GM21619 (cell line): ENCODE results near the gene SLC7A6.

Experiments
- ATAC-seq: cut with Tn5 transposase; IDR thresholded peaks from one replicate; pipeline ENCODE4 v1.9.1; 2021; ENCODE audit not compliant: unreplicated experiment

Gene SLC7A6

GRCh38 chr16:68264128-68265077 lies at the start of gene SLC7A6:
Gene SLC7A6, plus strand, starts transcription at chr16:68264526. Its CDS starts 10,201 bp downstream, at chr16:68274727.
- ATAC-seq, result peak; percentile 56

- ATAC-seq, result no peak
Measured at GRCh38 chr16:68214726-68215125, 49.6 kb upstream of the SLC7A6 start.

- ATAC-seq, result no peak
Measured at GRCh38 chr16:68215302-68215701, 49.0 kb upstream of the SLC7A6 start.

- no peak for ATAC-seq
Measured at GRCh38 chr16:68216240-68216639, 48.1 kb upstream of the SLC7A6 start.

DNA sequence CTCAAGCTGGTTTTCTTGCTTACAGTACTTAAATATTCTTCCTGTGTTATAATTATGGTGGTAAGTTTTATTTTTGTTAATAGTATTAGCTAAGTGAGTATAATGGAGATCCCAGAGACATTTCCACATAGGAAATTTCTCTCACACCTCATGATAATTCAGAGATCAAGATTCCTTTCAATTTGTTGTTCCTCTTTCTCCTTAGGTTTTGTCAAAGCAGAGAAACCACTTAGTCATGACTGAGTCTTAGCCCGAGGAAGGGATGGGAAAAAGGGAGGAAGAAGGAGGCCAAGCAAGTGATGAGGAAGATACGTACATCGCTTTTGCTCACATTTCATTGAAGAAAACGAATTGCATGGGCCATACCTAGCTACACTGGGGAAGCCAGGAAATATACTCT lies 46.8 kb upstream of the SLC7A6 start:
- no peak for ATAC-seq

DNA sequence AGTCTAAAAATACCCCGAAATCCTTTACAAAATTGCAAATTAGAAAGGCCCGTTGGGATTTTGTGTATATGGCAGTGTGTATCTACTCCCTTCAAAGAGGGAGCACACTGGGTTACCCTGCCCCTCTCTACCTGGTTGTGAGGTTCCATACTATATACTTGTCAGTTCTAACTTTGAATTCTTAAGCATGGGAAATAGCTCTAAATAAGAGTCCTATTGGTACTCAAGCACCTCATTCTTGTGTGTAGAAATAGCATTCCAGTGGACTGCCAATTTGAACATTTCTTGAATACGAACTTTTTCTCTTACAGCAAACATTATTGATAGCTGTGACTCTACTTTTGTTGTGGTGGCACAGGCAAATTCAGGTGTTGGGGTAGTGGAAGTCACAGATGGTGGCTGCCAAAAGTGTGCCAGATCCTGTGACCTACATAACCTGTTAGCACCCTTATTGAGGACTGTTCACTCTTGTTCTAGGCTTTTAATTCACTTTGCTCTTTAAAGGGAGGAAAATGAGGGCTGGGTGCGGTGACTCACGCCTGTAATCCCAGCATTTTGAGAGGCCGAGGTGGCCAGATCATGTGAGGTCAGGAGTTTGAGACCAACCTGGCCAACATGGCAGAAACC lies 44.5 kb upstream of the SLC7A6 start:
- ATAC-seq, result no peak

DNA sequence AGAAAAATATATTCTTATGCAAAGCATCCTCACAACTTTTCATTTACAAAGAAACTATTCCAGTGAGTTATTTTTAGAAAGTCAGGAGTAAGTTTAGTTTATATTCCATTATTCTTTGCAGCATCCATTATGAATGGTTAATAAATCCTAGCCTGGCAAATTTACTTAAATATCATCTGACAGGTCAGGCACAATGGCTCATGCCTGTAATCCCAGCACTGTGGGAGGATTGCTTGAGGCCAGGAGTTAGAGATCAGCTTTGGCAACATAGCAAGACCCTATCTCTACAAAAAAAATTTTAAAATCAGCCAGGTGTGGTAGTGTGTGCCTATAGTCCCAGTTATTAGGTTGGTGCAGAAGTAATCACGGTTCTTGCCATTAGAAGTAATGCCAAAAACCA lies 41.3 kb upstream of the SLC7A6 start:
- no peak for ATAC-seq

GRCh38 chr16:68226116-68226515 lies 38.2 kb upstream of the SLC7A6 start:
- ATAC-seq, result no peak

GRCh38 chr16:68227183-68227793 lies 37.0 kb upstream of the SLC7A6 start:
- ATAC-seq, result no peak

- no peak for ATAC-seq
Measured at GRCh38 chr16:68227850-68228553, 36.3 kb upstream of the SLC7A6 start.

- ATAC-seq, result no peak
Measured at GRCh38 chr16:68228652-68229051, 35.7 kb upstream of the SLC7A6 start.

DNA sequence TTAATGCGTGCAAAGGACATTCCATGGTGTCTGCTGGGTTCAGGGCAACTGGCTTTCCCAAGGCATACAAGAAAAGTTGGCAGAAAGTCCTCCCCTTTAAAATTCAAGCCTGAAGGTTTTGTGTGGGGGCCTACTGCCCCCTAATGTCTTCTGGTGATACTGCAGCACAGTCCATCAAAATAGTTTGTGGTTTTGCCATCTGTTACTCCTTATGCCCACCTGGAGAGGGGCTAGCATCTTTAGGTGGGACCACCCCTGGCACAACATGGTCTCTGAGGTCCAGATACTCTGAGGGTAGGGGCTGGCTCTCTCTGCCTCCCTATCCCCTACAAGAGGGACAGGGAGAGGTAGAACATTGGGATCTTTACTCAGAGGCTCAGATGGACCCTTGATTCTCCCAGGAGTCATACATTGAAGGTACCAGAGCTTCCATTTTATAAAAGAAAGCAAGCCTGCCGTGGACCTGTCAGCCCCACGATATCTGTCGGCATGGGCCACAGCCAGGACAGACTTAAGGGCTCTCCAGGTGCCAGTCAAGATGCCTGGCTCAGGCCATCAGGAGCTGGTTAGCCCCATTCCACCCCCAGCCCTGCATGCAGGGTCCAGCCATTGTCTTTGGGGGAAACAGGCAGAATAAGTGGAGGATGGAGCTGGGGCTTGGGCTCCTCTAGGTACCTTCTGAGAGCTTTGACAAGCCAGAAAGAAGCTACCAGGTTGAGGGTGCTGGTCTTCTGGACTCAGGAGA lies 34.7 kb upstream of the SLC7A6 start:
- ATAC-seq, result no peak

DNA sequence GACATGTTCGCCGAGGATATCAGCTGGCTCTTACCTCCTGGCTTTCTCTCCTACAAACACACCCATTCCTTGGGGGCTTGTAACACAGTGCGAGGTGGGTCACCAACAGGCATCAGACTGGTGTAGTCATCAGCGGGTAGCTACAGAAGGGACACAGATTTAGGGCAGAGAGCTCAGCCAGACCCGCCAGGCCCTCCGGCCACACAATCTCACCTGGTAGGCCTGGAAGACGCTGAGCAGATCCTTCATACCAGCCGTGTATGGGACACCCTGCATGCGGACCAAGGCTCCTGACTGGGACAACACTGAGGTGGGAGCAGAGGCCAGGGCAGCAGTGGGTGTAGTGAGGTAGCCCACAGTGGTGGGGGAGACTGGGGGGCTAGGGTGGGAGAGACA lies 34.2 kb upstream of the SLC7A6 start:
- no peak for ATAC-seq

DNA sequence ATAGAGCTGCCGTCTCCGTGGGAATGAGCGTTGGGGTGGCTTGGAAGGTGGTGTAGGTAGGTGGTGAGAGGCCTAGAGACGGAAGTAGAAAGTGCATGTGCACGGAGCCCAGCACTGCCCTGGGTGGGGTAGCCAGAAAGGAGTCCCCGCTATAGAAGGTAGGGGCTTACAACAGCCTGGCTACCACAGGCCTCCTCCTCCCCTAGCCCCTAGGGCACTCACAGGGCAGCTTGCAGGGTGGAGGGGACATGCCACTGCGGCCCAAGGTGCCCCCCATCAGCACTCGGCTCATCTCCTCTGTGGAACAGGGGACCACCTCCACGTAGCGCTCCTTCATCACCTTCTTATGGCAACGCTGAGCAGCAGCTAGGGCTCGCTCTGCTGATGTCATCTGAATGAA lies 33.4 kb upstream of the SLC7A6 start:
- no peak for ATAC-seq

DNA sequence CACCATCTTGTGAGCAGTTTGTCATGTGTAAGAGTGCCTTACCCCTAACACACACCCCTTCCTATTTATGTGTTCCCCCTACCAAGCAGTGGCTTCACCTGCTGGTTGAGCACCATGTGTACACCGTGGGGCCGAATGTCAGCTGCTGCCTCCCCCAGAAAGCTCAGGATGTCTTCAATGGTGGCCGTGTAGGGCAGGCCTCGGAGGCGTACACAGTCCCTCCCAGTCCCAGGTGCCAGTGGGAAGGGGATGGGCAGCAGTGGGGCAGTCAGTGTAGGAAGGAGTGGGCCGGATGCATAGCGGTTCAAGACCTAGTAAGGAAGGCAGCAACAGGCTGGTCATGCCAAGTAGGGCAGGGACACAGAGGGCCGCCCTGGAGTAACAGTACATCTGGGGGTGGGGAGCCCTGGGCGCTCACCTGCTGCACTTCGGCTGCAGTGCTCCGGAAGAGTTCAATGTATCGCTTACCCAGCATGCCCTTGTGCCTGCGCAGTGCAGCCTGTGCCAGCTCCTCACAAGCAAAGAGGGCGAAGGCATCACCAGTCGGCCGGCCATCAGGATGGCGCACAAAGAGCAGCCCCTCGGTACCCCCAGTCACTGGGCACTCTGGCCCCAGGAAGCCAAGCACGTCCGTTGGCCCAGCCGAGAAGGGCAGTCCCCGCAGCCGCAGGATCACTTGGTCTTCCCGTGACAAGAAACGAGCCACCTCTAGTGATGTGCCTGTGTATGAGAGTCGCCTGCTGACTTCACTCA lies 32.8 kb upstream of the SLC7A6 start:
- no peak for ATAC-seq

- ATAC-seq, result no peak
Measured at GRCh38 chr16:68232335-68232734, 32.0 kb upstream of the SLC7A6 start.

DNA sequence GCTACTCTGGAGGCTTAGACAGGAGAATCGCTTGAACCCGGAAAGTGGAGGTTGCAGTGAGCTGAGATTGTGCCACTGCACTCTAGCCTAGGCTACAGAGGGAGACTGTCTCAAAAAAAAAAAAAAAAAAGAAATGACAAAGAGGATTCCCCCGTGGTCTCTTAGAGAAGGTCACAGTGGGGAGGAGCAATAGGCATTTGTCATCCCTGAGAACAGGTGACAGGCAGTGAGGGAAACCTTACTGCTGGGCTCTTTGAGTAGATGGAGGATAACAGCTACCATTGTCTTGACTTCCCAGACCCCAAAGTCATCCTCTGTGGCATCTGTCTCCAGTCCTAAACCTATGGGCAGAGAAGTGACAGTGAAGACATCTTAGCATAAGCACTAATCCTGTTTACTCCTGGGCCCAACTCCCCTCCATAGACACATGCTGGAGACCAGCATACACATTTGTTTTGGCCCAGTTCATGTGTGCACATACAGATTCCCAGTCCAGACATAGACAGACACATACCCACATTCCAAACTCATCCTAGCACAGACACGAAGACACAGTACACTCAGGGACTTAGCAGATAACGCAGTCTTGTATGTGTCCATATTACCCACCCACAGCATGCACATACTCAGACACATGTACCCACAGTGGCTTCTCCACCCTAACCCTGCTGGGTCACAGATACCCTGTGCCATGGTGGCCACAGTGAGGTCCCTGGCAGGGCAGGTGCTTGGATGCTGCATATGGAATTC lies 31.1 kb upstream of the SLC7A6 start:
- ATAC-seq, result no peak

DNA sequence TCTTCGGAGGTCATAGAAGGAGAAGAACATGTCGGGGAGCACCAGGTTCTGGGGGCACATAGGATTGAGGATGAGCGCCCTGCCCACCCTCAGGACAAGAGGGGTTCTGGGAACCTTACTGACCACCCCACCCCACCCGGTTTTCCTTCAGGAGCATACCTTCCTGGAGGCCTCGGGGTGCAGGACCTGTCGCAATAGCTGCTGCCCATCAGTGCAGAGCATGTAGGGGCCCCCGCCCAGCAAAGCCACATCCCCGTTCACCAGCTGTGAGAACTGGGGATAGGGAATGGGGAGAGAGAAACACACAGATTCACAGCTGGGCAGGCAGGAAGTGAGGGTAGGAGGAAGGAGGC lies 30.5 kb upstream of the SLC7A6 start:
- ATAC-seq, result no peak
